Upper lobe of left lung (tissue), 4 donors: ENCODE results near the gene PRKG1.

Experiments
- EP300 ChIP-seq, 4 donors: sonication (generic); formaldehyde crosslinking; IDR thresholded peaks; one replicate each; pipeline ENCODE4 v1.5.1; 2017; ENCODE audit warnings: antibody characterized with exemption in 4 of 4, control low read depth in 2 of 4
- POLR2A ChIP-seq, 4 donors: fragments of 450-650 bp; IDR thresholded peaks; one replicate each; pipeline ENCODE4 v1.5.1; 2016 to 2017; ENCODE audit warnings: antibody characterized with exemption in 4 of 4, mild to moderate bottlenecking in 2 of 4
- POLR2AphosphoS5 ChIP-seq, 2 donors: sonication (generic); formaldehyde crosslinking; IDR thresholded peaks; one replicate each; pipeline ENCODE4 v1.5.1; 2017; ENCODE audit warnings: antibody characterized with exemption in 2 of 2
- TF ChIP-seq, protein P1 (sequence below), 6 experiments: fragments of 450-650 bp in 4 of 6; fragments of 200-600 bp in 2 of 6; sonication (generic) in 2 of 6; IDR thresholded peaks; one replicate each; pipeline ENCODE4 v1.5.1; 2016 to 2019; ENCODE audit warnings: antibody characterized with exemption in 6 of 6

GRCh38 chr10:51217505-51217904, 143.2 kb downstream of the PRKG1 start:
- TF ChIP-seq, protein P1, sequence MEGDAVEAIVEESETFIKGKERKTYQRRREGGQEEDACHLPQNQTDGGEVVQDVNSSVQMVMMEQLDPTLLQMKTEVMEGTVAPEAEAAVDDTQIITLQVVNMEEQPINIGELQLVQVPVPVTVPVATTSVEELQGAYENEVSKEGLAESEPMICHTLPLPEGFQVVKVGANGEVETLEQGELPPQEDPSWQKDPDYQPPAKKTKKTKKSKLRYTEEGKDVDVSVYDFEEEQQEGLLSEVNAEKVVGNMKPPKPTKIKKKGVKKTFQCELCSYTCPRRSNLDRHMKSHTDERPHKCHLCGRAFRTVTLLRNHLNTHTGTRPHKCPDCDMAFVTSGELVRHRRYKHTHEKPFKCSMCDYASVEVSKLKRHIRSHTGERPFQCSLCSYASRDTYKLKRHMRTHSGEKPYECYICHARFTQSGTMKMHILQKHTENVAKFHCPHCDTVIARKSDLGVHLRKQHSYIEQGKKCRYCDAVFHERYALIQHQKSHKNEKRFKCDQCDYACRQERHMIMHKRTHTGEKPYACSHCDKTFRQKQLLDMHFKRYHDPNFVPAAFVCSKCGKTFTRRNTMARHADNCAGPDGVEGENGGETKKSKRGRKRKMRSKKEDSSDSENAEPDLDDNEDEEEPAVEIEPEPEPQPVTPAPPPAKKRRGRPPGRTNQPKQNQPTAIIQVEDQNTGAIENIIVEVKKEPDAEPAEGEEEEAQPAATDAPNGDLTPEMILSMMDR (IDR thresholded peaks at IDR 0.05): no peak
- no peak for TF ChIP-seq POLR2A (IDR thresholded peaks at IDR 0.05)
- no peak for TF ChIP-seq EP300 (IDR thresholded peaks at IDR 0.05)
- TF ChIP-seq POLR2AphosphoS5 (IDR thresholded peaks at IDR 0.05): no peak
